WERI-Rb-1 (cell line): ENCODE data around the gene WDR12.
"Not testable (repeated sequence)": the region's sequence is repeated elsewhere in the genome, so short reads cannot be mapped to it uniquely, and the experiment has no call there.

Experiments
- DNase-seq: peaks from one replicate; pipeline ENCODE4 v3.0.0-alpha.2; 2020
- H3K27ac ChIP-seq: fragments of 250-450 bp; sonication (Bioruptor Pico); 2 replicates; pipeline ENCODE4 v1.5.1; 2020; ENCODE audit warnings: mild to moderate bottlenecking, moderate library complexity
- H3K27me3 ChIP-seq: fragments of 250-450 bp; sonication (Bioruptor Pico); 2 replicates; pipeline ENCODE4 v1.5.1; 2021; ENCODE audit warnings: mild to moderate bottlenecking, low read depth, moderate library complexity; ENCODE audit not compliant: insufficient read depth, severe bottlenecking
- H3K36me3 ChIP-seq: fragments of 250-450 bp; sonication (Bioruptor Pico); 2 replicates; pipeline ENCODE4 v1.5.1; 2020; ENCODE audit warnings: mild to moderate bottlenecking, moderate library complexity
- H3K4me3 ChIP-seq: 2 replicates; pipeline ENCODE4 v1.5.1; 2011; ENCODE audit warnings: low read depth, mild to moderate bottlenecking, control low read depth, low read length
- H3K9me3 ChIP-seq: fragments of 250-450 bp; sonication (Bioruptor Pico); 2 replicates; pipeline ENCODE4 v1.5.1; 2021; ENCODE audit warnings: mild to moderate bottlenecking, moderate library complexity; ENCODE audit not compliant: severe bottlenecking
- CTCF ChIP-seq: IDR thresholded peaks from 2 replicates; pipeline ENCODE4 v1.5.1; 2011; ENCODE audit warnings: low read depth, mild to moderate bottlenecking, control low read depth, inconsistent platforms, low read length

Gene WDR12

GRCh38 chr2:202911512-202912341 is at the start of gene WDR12, which contains the start of gene CARF:
TSS of gene WDR12 (minus strand) at chr2:202911673. CDS start at chr2:202911476, 197 bp downstream.
TSS of gene CARF (plus strand) at chr2:202912275. CDS start at chr2:202941903, 29,628 bp downstream.
- H3K27ac ChIP-seq: peak within 1 kb of the TSS; percentile 93
- peaks cover 3% of the 10 kb centered on the region; the same call in 1 of the 2 replicates for H3K36me3 ChIP-seq
- no peak for TF ChIP-seq CTCF

GRCh38 chr2:202960524-202960923 is 49.1 kb upstream of the WDR12 start:
- Histone ChIP-seq H3K27me3 (no peaks in the 10 kb centered on the region), H3K27ac (no peak overlapping the region), H3K9me3 (no peaks in the 10 kb centered on the region), H3K36me3 (no peaks in the 10 kb centered on the region), H3K4me3 (no peak overlapping the region)
- DNase-seq: no peak
- TF ChIP-seq CTCF: no peak

More at GRCh38 chr2:202911512-202912341, at the start of gene WDR12, which contains the start of gene CARF:
- Histone ChIP-seq H3K9me3 (no peaks in the 10 kb centered on the region), H3K4me3 (peak within 1 kb of the TSS; percentile 93), H3K27me3 (no peaks in the 10 kb centered on the region)
- DNase-seq: peak; percentile 94

GRCh38 chr2:202950592-202950991 is 39.1 kb upstream of the WDR12 start:
- no peak overlapping the region for H3K27ac ChIP-seq
- H3K4me3 ChIP-seq: no peak overlapping the region
- no peaks in the 10 kb centered on the region for H3K36me3 ChIP-seq
- H3K27me3 ChIP-seq: no peaks in the 10 kb centered on the region
- TF ChIP-seq CTCF: no peak
- DNase-seq: no peak
- H3K9me3 ChIP-seq: no peaks in the 10 kb centered on the region

- H3K9me3 ChIP-seq, H3K27ac ChIP-seq, H3K36me3 ChIP-seq, H3K4me3 ChIP-seq, DNase-seq, H3K27me3 ChIP-seq: not testable (repeated sequence)
Measured at GRCh38 chr2:202949333-202949732, 37.9 kb upstream of the WDR12 start.

GRCh38 chr2:202945497-202945896 is 34.0 kb upstream of the WDR12 start:
- Histone ChIP-seq H3K4me3 (no peak overlapping the region), H3K9me3 (no peaks in the 10 kb centered on the region), H3K27ac (no peak overlapping the region), H3K27me3 (no peaks in the 10 kb centered on the region), H3K36me3 (no peaks in the 10 kb centered on the region)
- no peak for TF ChIP-seq CTCF
- DNase-seq: no peak

GRCh38 chr2:202944816-202945215 is 33.3 kb upstream of the WDR12 start:
- TF ChIP-seq CTCF: no peak
- H3K27me3 ChIP-seq: no peaks in the 10 kb centered on the region
- H3K9me3 ChIP-seq: no peaks in the 10 kb centered on the region
- DNase-seq: no peak
- no peaks in the 10 kb centered on the region for H3K36me3 ChIP-seq
- no peak overlapping the region for H3K27ac ChIP-seq
- H3K4me3 ChIP-seq: no peak overlapping the region
